ENCODE data around the gene ABCC4. TPM values are rescaled to one million over a fixed set of nuclear protein-coding genes. Genes with fewer than 3 reads are reported as not detected.

Gene ABCC4
- total RNA-seq, 1 donor from 2014 or later, result 7.5 TPM

DNA sequence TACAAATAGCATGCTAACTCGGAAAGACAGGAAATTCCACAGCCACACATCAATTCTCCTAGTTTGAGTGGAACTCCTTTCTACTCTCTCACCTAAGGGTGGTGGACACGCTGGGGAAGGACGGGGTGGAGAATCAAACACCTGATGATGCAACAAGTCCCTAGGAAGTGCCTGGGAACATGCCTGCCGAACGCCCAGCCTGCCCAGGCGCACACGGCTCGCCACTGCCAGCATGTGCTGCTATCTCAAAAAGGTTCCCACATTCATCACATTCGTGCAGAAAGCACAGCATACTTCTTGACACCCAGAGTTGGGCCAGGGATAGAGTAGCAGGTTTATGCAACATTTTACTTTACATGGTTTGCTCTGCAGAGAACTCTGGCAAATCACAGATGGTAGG is 164.6 kb downstream of the ABCC4 start:
- Mint-ChIP-seq H3K4me1 (ENCODE audit: low read depth) (peaks cover 10% of the 10 kb centered on the region), H3K4me3 (ENCODE audit: low read depth) (no peak overlapping the region), H3K27me3 (no peaks in the 10 kb centered on the region), H3K9me3 (ENCODE audit: low read depth) (peaks cover under 1% of the 10 kb centered on the region), H3K36me3 (ENCODE audit: insufficient read depth) (peaks cover 3% of the 10 kb centered on the region), H3K27ac (peak overlapping the region; percentile 8)
- no peak for DNase-seq (ENCODE audit: low spot score, unreplicated experiment)
- TF ChIP-seq, protein P1, sequence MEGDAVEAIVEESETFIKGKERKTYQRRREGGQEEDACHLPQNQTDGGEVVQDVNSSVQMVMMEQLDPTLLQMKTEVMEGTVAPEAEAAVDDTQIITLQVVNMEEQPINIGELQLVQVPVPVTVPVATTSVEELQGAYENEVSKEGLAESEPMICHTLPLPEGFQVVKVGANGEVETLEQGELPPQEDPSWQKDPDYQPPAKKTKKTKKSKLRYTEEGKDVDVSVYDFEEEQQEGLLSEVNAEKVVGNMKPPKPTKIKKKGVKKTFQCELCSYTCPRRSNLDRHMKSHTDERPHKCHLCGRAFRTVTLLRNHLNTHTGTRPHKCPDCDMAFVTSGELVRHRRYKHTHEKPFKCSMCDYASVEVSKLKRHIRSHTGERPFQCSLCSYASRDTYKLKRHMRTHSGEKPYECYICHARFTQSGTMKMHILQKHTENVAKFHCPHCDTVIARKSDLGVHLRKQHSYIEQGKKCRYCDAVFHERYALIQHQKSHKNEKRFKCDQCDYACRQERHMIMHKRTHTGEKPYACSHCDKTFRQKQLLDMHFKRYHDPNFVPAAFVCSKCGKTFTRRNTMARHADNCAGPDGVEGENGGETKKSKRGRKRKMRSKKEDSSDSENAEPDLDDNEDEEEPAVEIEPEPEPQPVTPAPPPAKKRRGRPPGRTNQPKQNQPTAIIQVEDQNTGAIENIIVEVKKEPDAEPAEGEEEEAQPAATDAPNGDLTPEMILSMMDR (IDR thresholded peaks at IDR 0.05; ENCODE audit: unreplicated experiment), result no peak

DNA sequence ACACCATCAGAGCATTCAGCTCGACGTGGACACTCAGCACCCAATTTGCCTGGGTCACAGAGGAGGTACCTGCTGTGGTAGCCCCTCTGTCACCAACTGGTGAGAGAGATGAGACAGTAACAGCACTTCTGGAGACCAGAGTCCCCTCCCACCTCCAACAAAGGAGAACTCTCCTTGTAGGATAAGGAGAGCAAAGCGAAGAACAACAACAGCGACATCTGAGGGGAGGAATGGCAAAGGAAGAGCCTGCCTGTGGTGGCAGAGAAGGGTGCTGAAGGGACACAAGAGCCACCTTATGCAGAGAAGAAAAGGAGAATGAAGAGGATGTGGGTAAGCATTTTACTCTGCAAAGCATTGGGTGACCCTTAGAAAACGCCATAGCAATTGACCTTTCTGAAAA is 167.8 kb downstream of the ABCC4 start:
- Mint-ChIP-seq H3K27me3 (no peaks in the 10 kb centered on the region), H3K36me3 (ENCODE audit: insufficient read depth) (peaks cover 4% of the 10 kb centered on the region), H3K27ac (no peak overlapping the region), H3K9me3 (ENCODE audit: low read depth) (no peaks in the 10 kb centered on the region), H3K4me1 (ENCODE audit: low read depth) (peaks cover 23% of the 10 kb centered on the region), H3K4me3 (ENCODE audit: low read depth) (no peak overlapping the region)
- no peak for DNase-seq (ENCODE audit: low spot score, unreplicated experiment)
- TF ChIP-seq, protein P1 (IDR thresholded peaks at IDR 0.05; ENCODE audit: unreplicated experiment), result no peak

DNA sequence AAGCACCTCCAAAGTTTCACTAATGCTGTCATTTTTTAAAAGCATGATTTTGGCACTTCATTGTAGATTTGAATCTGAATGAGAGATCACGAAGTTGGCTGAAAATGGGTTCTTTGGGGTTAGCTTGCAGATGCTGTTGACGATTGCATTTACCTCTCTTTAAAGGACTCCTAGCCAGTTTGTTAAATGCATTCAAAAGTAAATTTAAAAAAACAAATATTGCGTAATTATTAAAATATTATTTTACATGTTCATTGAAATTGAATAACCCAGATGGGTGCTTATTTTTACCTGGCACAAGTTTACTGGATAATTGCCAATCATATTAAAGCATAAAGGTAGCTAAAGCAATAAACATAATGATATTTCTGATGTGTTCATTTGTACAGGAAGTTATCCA is 172.2 kb downstream of the ABCC4 start:
- Mint-ChIP-seq H3K9me3 (ENCODE audit: low read depth) (no peaks in the 10 kb centered on the region), H3K27ac (no peak overlapping the region), H3K36me3 (ENCODE audit: insufficient read depth) (peaks cover 3% of the 10 kb centered on the region), H3K27me3 (no peaks in the 10 kb centered on the region), H3K4me3 (ENCODE audit: low read depth) (no peak overlapping the region), H3K4me1 (ENCODE audit: low read depth) (peaks cover 32% of the 10 kb centered on the region)
- no peak for DNase-seq (ENCODE audit: low spot score, unreplicated experiment)
- TF ChIP-seq, protein P1 (IDR thresholded peaks at IDR 0.05; ENCODE audit: unreplicated experiment), result no peak

DNA sequence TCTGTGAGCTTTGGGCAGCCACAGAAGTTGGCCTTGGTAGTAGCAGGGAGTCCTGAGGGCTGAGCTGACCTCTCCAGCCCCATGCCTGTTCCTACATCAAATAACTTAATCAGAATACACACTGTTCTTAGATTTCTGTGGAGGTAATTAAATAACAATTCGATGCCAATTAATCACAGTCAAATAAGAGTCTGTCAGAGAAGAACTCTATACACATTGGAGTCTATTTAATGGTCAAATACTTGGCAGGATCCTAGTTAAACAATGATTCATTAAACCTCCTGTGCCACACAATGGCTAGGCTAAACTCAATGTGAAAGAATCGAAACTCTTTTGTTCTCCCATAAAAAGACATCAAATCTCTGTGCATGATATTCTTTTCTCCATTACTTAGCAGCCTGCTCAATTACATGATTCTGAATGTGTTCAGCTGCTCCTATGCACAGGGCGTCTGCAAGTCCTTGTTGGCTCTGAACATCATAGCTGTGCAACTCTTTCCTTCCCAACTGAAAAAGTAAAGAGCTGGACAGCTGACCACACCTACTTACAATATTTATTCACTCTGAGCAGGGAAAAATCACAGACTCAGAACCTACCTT is 173.1 kb downstream of the ABCC4 start:
- peaks cover 3% of the 10 kb centered on the region for H3K36me3 Mint-ChIP-seq (ENCODE audit: insufficient read depth)
- H3K9me3 Mint-ChIP-seq (ENCODE audit: low read depth), result no peaks in the 10 kb centered on the region
- DNase-seq (ENCODE audit: low spot score, unreplicated experiment), result no peak
- no peaks in the 10 kb centered on the region for H3K27me3 Mint-ChIP-seq
- peak overlapping the region; percentile 86 for H3K27ac Mint-ChIP-seq
- H3K4me3 Mint-ChIP-seq (ENCODE audit: low read depth), result no peak overlapping the region
- H3K4me1 Mint-ChIP-seq (ENCODE audit: low read depth), result peaks cover 39% of the 10 kb centered on the region
- TF ChIP-seq, protein P1 (IDR thresholded peaks at IDR 0.05; ENCODE audit: unreplicated experiment), result no peak

DNA sequence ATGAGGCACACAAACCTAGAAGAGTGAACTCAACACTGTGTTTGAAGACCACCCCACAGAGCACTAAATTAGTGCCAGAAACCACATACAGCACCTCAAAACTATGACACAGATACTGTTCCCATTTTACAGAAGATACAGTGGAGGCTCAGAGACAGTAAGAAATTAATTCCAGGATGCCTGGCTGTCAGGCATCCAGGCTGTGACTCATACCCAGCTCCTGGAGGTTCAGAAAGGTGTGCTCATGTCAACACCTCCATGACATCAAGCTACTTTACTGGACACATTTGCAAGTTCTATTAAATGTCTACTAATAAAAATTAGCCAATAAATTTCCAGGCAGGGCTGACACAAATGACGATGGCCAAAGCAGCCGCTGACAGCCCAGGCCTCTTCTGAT is 176.3 kb downstream of the ABCC4 start:
- Mint-ChIP-seq H3K27ac (no peak overlapping the region), H3K4me1 (ENCODE audit: low read depth) (peaks cover 40% of the 10 kb centered on the region), H3K36me3 (ENCODE audit: insufficient read depth) (peaks cover 8% of the 10 kb centered on the region), H3K9me3 (ENCODE audit: low read depth) (peaks cover 6% of the 10 kb centered on the region), H3K4me3 (ENCODE audit: low read depth) (no peak overlapping the region), H3K27me3 (no peaks in the 10 kb centered on the region)
- DNase-seq (ENCODE audit: low spot score, unreplicated experiment), result no peak
- TF ChIP-seq, protein P1 (IDR thresholded peaks at IDR 0.05; ENCODE audit: unreplicated experiment), result no peak
